Left lung (tissue), 10 donors: Measurements from ENCODE around the gene EXOC4. TPM values are rescaled to one million over a fixed set of nuclear protein-coding genes. Genes with fewer than 3 reads are reported as not detected.

ENCODE experiments used
- ATAC-seq: fragments of 200-7000 bp; cut with Tn5 transposase; one replicate; pipeline ENCODE4 v1.9.1; 2020; ENCODE audit warnings: moderate library complexity
- DNase-seq, 4 donors: peaks; one replicate each; pipeline ENCODE4 v3.0.0-alpha.2; 2013 to 2020
- H3K27ac ChIP-seq, 2 donors: fragments of 200-600 bp; sonication (generic) in 1 of 2; one replicate each; pipeline versions ENCODE4 v1.5.0 to v1.8.0; 2020 to 2021
- H3K27me3 ChIP-seq, 2 donors: fragments of 200-600 bp; sonication (generic) in 1 of 2; one replicate each; pipeline versions ENCODE4 v1.5.0 to v1.8.0; 2020 to 2021
- H3K36me3 ChIP-seq, 2 donors: fragments of 200-600 bp; sonication (generic) in 1 of 2; one replicate each; pipeline versions ENCODE4 v1.5.0 to v1.8.0; 2020 to 2021
- H3K4me1 ChIP-seq, 2 donors: fragments of 200-600 bp; one replicate each; pipeline ENCODE4 v1.8.0; 2021
- H3K4me3 ChIP-seq, 2 donors: fragments of 200-600 bp; sonication (generic) in 1 of 2; one replicate each; pipeline versions ENCODE4 v1.5.0 to v1.8.0; 2020 to 2021; ENCODE audit warnings: mild to moderate bottlenecking in 1 of 2
- H3K9me3 ChIP-seq, 2 donors: fragments of 200-600 bp; sonication (generic) in 1 of 2; one replicate each; pipeline versions ENCODE4 v1.5.0 to v1.8.0; 2020 to 2021
- intact Hi-C, 2 donors: fragments of 100-400 bp; cut with DNase I; formaldehyde crosslinking; loops; one replicate each; pipeline versions ENCODE4 v1.11.2 to v1.14.2; 2022
- polyA plus RNA-seq, 6 donors: library from polyadenylated mRNA; unstranded; fragments of 120-200 nt; gene quantifications; one replicate each; pipeline ENCODE4 v1.2.1, GENCODE V29; 2013; ENCODE audit not compliant: insufficient read length in 6 of 6
- total RNA-seq, 2 donors: library from RNA; stranded (reverse); fragmentation: NEBNext Ultra II Directional; extraction: Animal tissue kit (Norgen Biotek cat#: 25700); gene quantifications; one replicate each; pipeline ENCODE4 v1.2.1, GENCODE V29; 2021
- TF ChIP-seq, protein P1 (sequence below), 2 donors: fragments of 200-600 bp; sonication (generic) in 1 of 2; IDR thresholded peaks; one replicate each; pipeline versions ENCODE4 v1.5.0 to v1.8.0; 2021; ENCODE audit warnings: antibody characterized with exemption in 2 of 2
- donor health status: DM: no; HTN: yes; CAD: no.
- donor health status: DM: no; HTN: no; CAD: no.

The EXOC4 gene
- total and polyA plus RNA-seq, 8 donors = 52.5 to 79.4 (median 65.9) TPM

DNA sequence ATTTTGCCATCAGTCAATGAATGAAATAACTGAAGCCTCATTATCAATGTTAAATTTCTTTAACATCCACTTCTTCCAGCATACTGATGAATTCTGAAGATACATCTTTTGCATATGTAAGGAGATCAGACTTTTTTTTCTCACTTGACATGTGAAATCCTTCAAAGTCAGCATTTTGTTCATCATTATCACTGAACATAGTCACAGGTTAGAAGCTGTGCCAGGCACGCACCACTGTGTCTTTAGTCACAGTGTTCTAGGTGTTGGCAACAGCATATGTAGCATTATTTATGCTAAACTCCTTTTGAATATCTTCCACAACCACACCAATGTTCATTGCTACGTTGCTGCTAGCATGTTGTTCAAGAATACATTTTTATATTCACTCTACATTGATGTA is 450.1 kb downstream of the EXOC4 start:
- ATAC-seq (no peak), DNase-seq (no peak)
- Histone ChIP-seq H3K4me1 (no peaks in the 10 kb centered on the region), H3K36me3 (no peaks in the 10 kb centered on the region), H3K4me3 (no peak overlapping the region), H3K9me3 (no peaks in the 10 kb centered on the region), H3K27ac (no peak overlapping the region), H3K27me3 (no peaks in the 10 kb centered on the region)
- TF ChIP-seq, protein P1, sequence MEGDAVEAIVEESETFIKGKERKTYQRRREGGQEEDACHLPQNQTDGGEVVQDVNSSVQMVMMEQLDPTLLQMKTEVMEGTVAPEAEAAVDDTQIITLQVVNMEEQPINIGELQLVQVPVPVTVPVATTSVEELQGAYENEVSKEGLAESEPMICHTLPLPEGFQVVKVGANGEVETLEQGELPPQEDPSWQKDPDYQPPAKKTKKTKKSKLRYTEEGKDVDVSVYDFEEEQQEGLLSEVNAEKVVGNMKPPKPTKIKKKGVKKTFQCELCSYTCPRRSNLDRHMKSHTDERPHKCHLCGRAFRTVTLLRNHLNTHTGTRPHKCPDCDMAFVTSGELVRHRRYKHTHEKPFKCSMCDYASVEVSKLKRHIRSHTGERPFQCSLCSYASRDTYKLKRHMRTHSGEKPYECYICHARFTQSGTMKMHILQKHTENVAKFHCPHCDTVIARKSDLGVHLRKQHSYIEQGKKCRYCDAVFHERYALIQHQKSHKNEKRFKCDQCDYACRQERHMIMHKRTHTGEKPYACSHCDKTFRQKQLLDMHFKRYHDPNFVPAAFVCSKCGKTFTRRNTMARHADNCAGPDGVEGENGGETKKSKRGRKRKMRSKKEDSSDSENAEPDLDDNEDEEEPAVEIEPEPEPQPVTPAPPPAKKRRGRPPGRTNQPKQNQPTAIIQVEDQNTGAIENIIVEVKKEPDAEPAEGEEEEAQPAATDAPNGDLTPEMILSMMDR (IDR thresholded peaks at IDR 0.05) = no peak
- intact Hi-C loops = no loop called here

DNA sequence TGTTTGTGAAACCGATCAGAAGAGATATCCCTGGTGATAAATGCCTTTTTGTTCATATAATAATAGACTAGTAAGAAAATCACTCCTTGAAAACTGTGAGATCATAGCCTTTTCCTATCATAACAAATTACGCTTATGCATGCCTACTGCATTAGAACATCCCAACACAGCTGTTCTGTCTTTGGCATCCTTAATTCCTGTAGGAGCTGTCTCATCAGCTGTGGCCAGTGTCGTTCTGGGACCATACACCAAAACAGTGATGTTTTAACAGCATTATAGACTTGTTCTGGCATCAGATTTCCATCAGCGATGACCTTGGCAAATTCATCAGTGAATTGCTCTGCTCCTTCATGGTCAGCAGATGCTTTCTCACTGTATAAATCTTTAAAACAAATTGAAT is 450.7 kb downstream of the EXOC4 start:
- DNase-seq (no peak), ATAC-seq (no peak)
- no peak overlapping the region for H3K4me3 ChIP-seq
- H3K9me3 ChIP-seq = no peaks in the 10 kb centered on the region
- no peaks in the 10 kb centered on the region for H3K4me1 ChIP-seq
- TF ChIP-seq, protein P1 (IDR thresholded peaks at IDR 0.05) = no peak
- no peaks in the 10 kb centered on the region for H3K27me3 ChIP-seq
- no peak overlapping the region for H3K27ac ChIP-seq
- H3K36me3 ChIP-seq = no peaks in the 10 kb centered on the region
- intact Hi-C loops = no loop called here

DNA sequence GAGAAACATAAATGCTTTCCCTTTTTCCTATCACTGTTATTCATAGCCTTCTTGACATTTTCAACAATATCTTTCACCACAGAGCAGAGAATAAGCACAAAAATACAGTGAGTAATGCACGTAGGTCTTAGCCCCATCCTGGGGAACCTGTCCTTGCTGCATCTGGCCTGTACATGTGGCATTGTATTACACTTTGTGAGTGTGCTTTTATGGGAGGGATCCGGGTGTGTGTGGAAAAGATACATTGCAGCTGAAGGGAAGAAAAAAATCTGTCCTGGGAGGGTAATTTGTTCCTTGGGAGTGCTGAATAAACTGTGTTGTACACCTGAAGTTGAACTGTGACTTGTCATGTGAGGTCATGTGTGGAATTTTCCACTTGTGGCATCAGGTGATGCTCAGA is 451.6 kb downstream of the EXOC4 start:
- ATAC-seq (no peak), DNase-seq (no peak)
- H3K4me1 ChIP-seq = no peaks in the 10 kb centered on the region
- no peak overlapping the region for H3K27ac ChIP-seq
- no peaks in the 10 kb centered on the region for H3K27me3 ChIP-seq
- no peaks in the 10 kb centered on the region for H3K9me3 ChIP-seq
- no peak overlapping the region for H3K4me3 ChIP-seq
- intact Hi-C loops = no loop called here
- no peaks in the 10 kb centered on the region for H3K36me3 ChIP-seq
- TF ChIP-seq, protein P1 (IDR thresholded peaks at IDR 0.05) = no peak

DNA sequence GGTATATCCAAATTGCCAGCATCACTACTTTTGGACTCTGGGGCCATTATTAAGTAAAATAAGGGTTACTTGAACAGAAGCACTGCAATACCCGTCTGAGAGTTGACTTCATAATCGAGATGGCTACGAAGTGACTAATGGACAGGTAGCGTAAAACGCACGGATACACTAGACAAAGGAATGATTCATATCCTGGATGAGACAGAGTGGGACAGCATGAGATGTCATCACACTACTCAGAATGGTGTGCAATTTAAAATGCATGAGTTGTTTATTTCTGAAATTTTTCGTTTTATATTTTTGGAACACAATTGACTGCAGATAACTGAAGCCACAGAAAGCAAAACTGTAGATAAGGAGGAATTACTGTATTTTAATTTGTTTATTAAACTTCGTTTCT is 452.7 kb downstream of the EXOC4 start:
- TF ChIP-seq, protein P1 (IDR thresholded peaks at IDR 0.05) = no peak

DNA sequence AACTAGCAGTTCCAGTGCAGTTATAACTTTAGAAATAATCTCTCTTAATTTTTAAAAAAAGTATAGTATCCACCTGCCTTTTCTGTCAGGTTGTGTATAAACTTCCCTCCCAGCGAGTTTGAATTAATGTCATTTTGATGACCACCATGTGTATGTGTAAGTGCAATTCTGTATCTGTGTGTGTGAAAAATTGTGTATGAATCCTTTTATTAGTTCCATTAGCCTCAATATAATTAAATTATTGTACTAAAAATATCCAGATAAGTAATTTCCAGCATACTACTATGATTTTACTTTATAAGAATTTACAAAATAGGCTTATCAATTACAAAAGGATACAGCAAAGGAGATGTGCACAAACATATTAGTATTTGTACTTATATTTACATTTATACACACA is 453.1 kb downstream of the EXOC4 start:
- Histone ChIP-seq H3K27me3 (no peaks in the 10 kb centered on the region), H3K27ac (no peak overlapping the region), H3K4me1 (no peaks in the 10 kb centered on the region), H3K9me3 (no peaks in the 10 kb centered on the region), H3K36me3 (no peaks in the 10 kb centered on the region), H3K4me3 (no peak overlapping the region)
- no peak for ATAC-seq
- intact Hi-C loops = no loop called here
- DNase-seq = no peak
- TF ChIP-seq, protein P1 (IDR thresholded peaks at IDR 0.05) = no peak

More for the DNA sequence above, 452.7 kb downstream of the EXOC4 start:
- DNase-seq = no peak
- no peaks in the 10 kb centered on the region for H3K4me1 ChIP-seq
- no peaks in the 10 kb centered on the region for H3K36me3 ChIP-seq
- H3K4me3 ChIP-seq = no peak overlapping the region
- H3K27ac ChIP-seq = no peak overlapping the region
- intact Hi-C loops = no loop called here
- no peaks in the 10 kb centered on the region for H3K27me3 ChIP-seq
- ATAC-seq = no peak
- no peaks in the 10 kb centered on the region for H3K9me3 ChIP-seq
